HEK293 (cell line): ENCODE measurements around the gene CAPNS1.

Experiments used
- ATF2 ChIP-seq: fragments of 450-650 bp; formaldehyde crosslinking; IDR thresholded peaks from 2 replicates; pipeline ENCODE4 v1.5.1; 2016; ENCODE audit warnings: missing biosample characterization, missing genetic modification characterization, low read depth
- BCL11B ChIP-seq: fragments of 450-650 bp; formaldehyde crosslinking; IDR thresholded peaks from 2 replicates; pipeline ENCODE4 v1.5.1; 2016; ENCODE audit warnings: low read depth, missing biosample characterization, missing genetic modification characterization
- BCL6B ChIP-seq: fragments of 450-650 bp; formaldehyde crosslinking; IDR thresholded peaks from 2 replicates; pipeline ENCODE4 v1.5.1; 2017; ENCODE audit warnings: missing biosample characterization, missing genetic modification characterization
- HOXA7 ChIP-seq: sonication (generic); formaldehyde crosslinking; IDR thresholded peaks from 2 replicates; pipeline ENCODE4 v1.8.1; 2022; ENCODE audit warnings: missing genetic modification reagents, borderline replicate concordance
- HOXC10 ChIP-seq: sonication (generic); formaldehyde crosslinking; IDR thresholded peaks from 2 replicates; pipeline ENCODE4 v1.8.1; 2023; ENCODE audit warnings: mild to moderate bottlenecking, missing genetic modification reagents
- KLF7 ChIP-seq: fragments of 450-650 bp; formaldehyde crosslinking; IDR thresholded peaks from 2 replicates; pipeline ENCODE4 v1.5.1; 2016; ENCODE audit warnings: missing biosample characterization, missing genetic modification characterization, borderline replicate concordance
- MEIS1 ChIP-seq: sonication (generic); formaldehyde crosslinking; IDR thresholded peaks from 2 replicates; pipeline ENCODE4 v1.8.1; 2022; ENCODE audit warnings: missing genetic modification reagents, mild to moderate bottlenecking, borderline replicate concordance
- PRDM6 ChIP-seq: fragments of 450-650 bp; formaldehyde crosslinking; IDR thresholded peaks from 2 replicates; pipeline ENCODE4 v1.5.1; 2017; ENCODE audit warnings: missing biosample characterization, missing genetic modification characterization
- SCRT1 ChIP-seq: fragments of 450-650 bp; formaldehyde crosslinking; IDR thresholded peaks from 2 replicates; pipeline ENCODE4 v1.5.1; 2016; ENCODE audit warnings: missing biosample characterization, missing genetic modification characterization, borderline replicate concordance
- SCRT2 ChIP-seq: fragments of 450-650 bp; formaldehyde crosslinking; IDR thresholded peaks from 2 replicates; pipeline ENCODE4 v1.5.1; 2016; ENCODE audit warnings: missing biosample characterization, missing genetic modification characterization
- SP2 ChIP-seq: fragments of 450-650 bp; formaldehyde crosslinking; IDR thresholded peaks from 2 replicates; pipeline ENCODE4 v1.5.1; 2016; ENCODE audit warnings: missing biosample characterization, missing genetic modification characterization
- YY2 ChIP-seq: fragments of 450-650 bp; formaldehyde crosslinking; IDR thresholded peaks from 2 replicates; pipeline ENCODE4 v1.5.1; 2016; ENCODE audit warnings: missing biosample characterization, missing genetic modification characterization
- ZNF10 ChIP-seq: fragments of 450-650 bp; formaldehyde crosslinking; IDR thresholded peaks from 2 replicates; pipeline ENCODE4 v1.5.1; 2017; ENCODE audit warnings: missing biosample characterization, missing genetic modification characterization
- ZNF174 ChIP-seq: fragments of 450-650 bp; formaldehyde crosslinking; IDR thresholded peaks from 2 replicates; pipeline ENCODE4 v1.5.0; 2017; ENCODE audit warnings: missing biosample characterization, mild to moderate bottlenecking, missing genetic modification characterization
- ZNF239 ChIP-seq: fragments of 450-650 bp; formaldehyde crosslinking; IDR thresholded peaks from 2 replicates; pipeline ENCODE4 v1.5.1; 2016; ENCODE audit warnings: missing biosample characterization, missing genetic modification characterization
- ZNF37A ChIP-seq: fragments of 450-650 bp; IDR thresholded peaks from 2 replicates; pipeline ENCODE4 v1.5.1; 2018; ENCODE audit warnings: missing biosample characterization, missing genetic modification characterization
- ZNF473 ChIP-seq: fragments of 450-650 bp; formaldehyde crosslinking; IDR thresholded peaks from 2 replicates; pipeline ENCODE4 v1.5.1; 2017; ENCODE audit warnings: missing biosample characterization, missing genetic modification characterization
- ZNF518A ChIP-seq: fragments of 450-650 bp; formaldehyde crosslinking; conservative IDR thresholded peaks from 2 replicates; pipeline ENCODE4 v1.5.1; 2016; ENCODE audit warnings: low read depth, missing biosample characterization, missing genetic modification characterization
- ZNF544 ChIP-seq: fragments of 450-650 bp; formaldehyde crosslinking; IDR thresholded peaks from 2 replicates; pipeline ENCODE4 v1.5.0; 2017; ENCODE audit warnings: missing biosample characterization, missing genetic modification characterization
- ZNF549 ChIP-seq: fragments of 450-650 bp; IDR thresholded peaks from 2 replicates; pipeline ENCODE4 v1.5.1; 2018; ENCODE audit warnings: missing biosample characterization, missing genetic modification characterization, mild to moderate bottlenecking, inconsistent platforms, moderate library complexity
- ZNF561 ChIP-seq: fragments of 450-650 bp; IDR thresholded peaks from 2 replicates; pipeline ENCODE4 v1.5.1; 2018; ENCODE audit warnings: missing biosample characterization, missing genetic modification characterization, borderline replicate concordance
- ZNF610 ChIP-seq: fragments of 450-650 bp; formaldehyde crosslinking; IDR thresholded peaks from 2 replicates; pipeline ENCODE4 v1.5.1; 2016; ENCODE audit warnings: missing biosample characterization, missing genetic modification characterization, borderline replicate concordance
- ZNF623 ChIP-seq: fragments of 450-650 bp; formaldehyde crosslinking; IDR thresholded peaks from 2 replicates; pipeline ENCODE4 v1.5.1; 2016; ENCODE audit warnings: missing biosample characterization, missing genetic modification characterization
- ZNF654 ChIP-seq: fragments of 450-650 bp; formaldehyde crosslinking; IDR thresholded peaks from 2 replicates; pipeline ENCODE4 v1.5.1; 2016; ENCODE audit warnings: low read depth, missing biosample characterization, missing genetic modification characterization
- ZNF658 ChIP-seq: fragments of 450-650 bp; formaldehyde crosslinking; IDR thresholded peaks from 2 replicates; pipeline ENCODE4; 2016; ENCODE audit warnings: missing biosample characterization, missing genetic modification characterization
- ZNF677 ChIP-seq: fragments of 450-650 bp; IDR thresholded peaks from 2 replicates; pipeline ENCODE4 v1.5.0; 2018; ENCODE audit warnings: missing biosample characterization, mild to moderate bottlenecking, missing genetic modification characterization, moderate library complexity
- ZNF707 ChIP-seq: fragments of 450-650 bp; formaldehyde crosslinking; IDR thresholded peaks from 2 replicates; pipeline ENCODE4 v1.5.1; 2016; ENCODE audit warnings: missing biosample characterization, missing genetic modification characterization
- ZNF768 ChIP-seq: fragments of 450-650 bp; formaldehyde crosslinking; IDR thresholded peaks from 2 replicates; pipeline ENCODE4 v1.5.1; 2018; ENCODE audit warnings: missing biosample characterization, mild to moderate bottlenecking, missing genetic modification characterization
- ZSCAN4 ChIP-seq: fragments of 450-650 bp; formaldehyde crosslinking; IDR thresholded peaks from 2 replicates; pipeline ENCODE4 v1.5.1; 2017; ENCODE audit warnings: missing biosample characterization, missing genetic modification characterization
- ZXDB ChIP-seq: fragments of 450-650 bp; formaldehyde crosslinking; IDR thresholded peaks from 2 replicates; pipeline ENCODE4 v1.5.1; 2016; ENCODE audit warnings: missing biosample characterization, missing genetic modification characterization

Gene CAPNS1

GRCh38 chr19:36139473-36140303 is at the start of gene CAPNS1 (continued):
- peak; percentile 15 for TF ChIP-seq ZNF518A (tag by site-specific recombination)
- TF ChIP-seq KLF7 (tag by site-specific recombination) = peak; percentile 97
- no peak for TF ChIP-seq ZNF473 (tag by site-specific recombination)
- peak; percentile 99 for TF ChIP-seq ZNF610 (tag by site-specific recombination)
- no peak for TF ChIP-seq MEIS1 (CRISPR knock-in tag)
- TF ChIP-seq ZNF10 (tag by site-specific recombination) = peak; percentile 63; the same call in 1 of the 2 replicates
- no peak; the same call in none of the 2 replicates for TF ChIP-seq ZNF677 (tag by site-specific recombination)
- TF ChIP-seq ZNF37A = peak; percentile 66; the same call in 1 of the 2 replicates
- TF ChIP-seq ZSCAN4 = no peak
- no peak for TF ChIP-seq ZNF654 (tag by site-specific recombination)
- peak; percentile 96 for TF ChIP-seq ZXDB (tag by site-specific recombination)
- TF ChIP-seq ZNF623 (tag by site-specific recombination) = 0 out of 2 replicates have a peak, but pooled peaks have one; percentile 10
- 0 out of 2 replicates have a peak, but pooled peaks have one; percentile 42 for TF ChIP-seq YY2 (tag by site-specific recombination)
- no peak for TF ChIP-seq ZNF658 (tag by site-specific recombination)
- TF ChIP-seq ZNF544 (tag by site-specific recombination) = no peak
- no peak for TF ChIP-seq ZNF707 (tag by site-specific recombination)
- TF ChIP-seq SP2 (tag by site-specific recombination) = peak; percentile 98
- peak; percentile 48 for TF ChIP-seq ZNF239 (tag by site-specific recombination)
- TF ChIP-seq BCL6B (tag by site-specific recombination) = no peak
- no peak for TF ChIP-seq ZNF768 (tag by site-specific recombination)
- peak; percentile 17; the same call in 1 of the 2 replicates for TF ChIP-seq SCRT1
- no peak for TF ChIP-seq ZNF549 (tag by site-specific recombination)
- no peak for TF ChIP-seq HOXC10 (CRISPR knock-in tag)
- peak; percentile 97 for TF ChIP-seq ZNF561 (tag by site-specific recombination)
- no peak; the same call in 1 of the 2 replicates for TF ChIP-seq PRDM6
- TF ChIP-seq ZNF174 = no peak
- TF ChIP-seq ATF2 (tag by site-specific recombination) = peak; percentile 14; the same call in 1 of the 2 replicates
- TF ChIP-seq HOXA7 (CRISPR knock-in tag) = no peak
- peak; percentile 52; the same call in 1 of the 2 replicates for TF ChIP-seq SCRT2 (tag by site-specific recombination)
- peak; percentile 99 for TF ChIP-seq BCL11B
